MM.1S (cell line): ENCODE results near the gene TMEFF2.

Source experiments
- EZH2 ChIP-seq: fragments of 300-600 bp; sonication (generic); optimal IDR thresholded peaks from 2 replicates; pipeline ENCODE3; 2017; ENCODE audit warnings: low read depth, mild to moderate bottlenecking, antibody characterized with exemption, low read length, mixed read lengths
- EZH2phosphoT487 ChIP-seq: fragments of 300-600 bp; sonication (generic); IDR thresholded peaks from 2 replicates; pipeline ENCODE4 v1.6.1; 2018; ENCODE audit warnings: antibody characterized with exemption, low read length
- TF ChIP-seq, protein P1 (sequence below): fragments of 300-600 bp; sonication (generic); IDR thresholded peaks from 2 replicates; pipeline ENCODE4 v1.5.1; 2016; ENCODE audit warnings: antibody characterized with exemption, low read length, mixed read lengths

DNA sequence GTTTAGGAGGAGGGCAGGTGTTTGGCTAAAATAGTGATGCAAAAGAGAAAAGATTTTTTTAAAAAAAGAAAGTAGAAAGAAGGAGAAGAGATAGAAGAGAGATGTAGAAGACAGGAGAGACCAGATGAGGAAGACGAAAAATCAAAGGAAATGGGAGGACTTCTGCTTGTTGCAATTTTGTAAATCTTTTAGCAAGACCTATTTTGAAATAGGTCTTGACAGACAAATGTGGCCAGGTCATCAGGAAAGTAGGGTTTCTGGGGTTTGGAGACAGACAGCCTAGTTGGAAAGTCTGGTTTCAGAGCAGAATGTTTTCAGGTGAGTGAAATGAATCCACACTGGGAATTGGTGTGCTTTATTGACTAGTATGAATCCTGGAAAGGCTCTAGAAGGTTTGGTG lies 243.4 kb downstream of the TMEFF2 start:
- TF ChIP-seq, protein P1, sequence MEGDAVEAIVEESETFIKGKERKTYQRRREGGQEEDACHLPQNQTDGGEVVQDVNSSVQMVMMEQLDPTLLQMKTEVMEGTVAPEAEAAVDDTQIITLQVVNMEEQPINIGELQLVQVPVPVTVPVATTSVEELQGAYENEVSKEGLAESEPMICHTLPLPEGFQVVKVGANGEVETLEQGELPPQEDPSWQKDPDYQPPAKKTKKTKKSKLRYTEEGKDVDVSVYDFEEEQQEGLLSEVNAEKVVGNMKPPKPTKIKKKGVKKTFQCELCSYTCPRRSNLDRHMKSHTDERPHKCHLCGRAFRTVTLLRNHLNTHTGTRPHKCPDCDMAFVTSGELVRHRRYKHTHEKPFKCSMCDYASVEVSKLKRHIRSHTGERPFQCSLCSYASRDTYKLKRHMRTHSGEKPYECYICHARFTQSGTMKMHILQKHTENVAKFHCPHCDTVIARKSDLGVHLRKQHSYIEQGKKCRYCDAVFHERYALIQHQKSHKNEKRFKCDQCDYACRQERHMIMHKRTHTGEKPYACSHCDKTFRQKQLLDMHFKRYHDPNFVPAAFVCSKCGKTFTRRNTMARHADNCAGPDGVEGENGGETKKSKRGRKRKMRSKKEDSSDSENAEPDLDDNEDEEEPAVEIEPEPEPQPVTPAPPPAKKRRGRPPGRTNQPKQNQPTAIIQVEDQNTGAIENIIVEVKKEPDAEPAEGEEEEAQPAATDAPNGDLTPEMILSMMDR, result no peak
- TF ChIP-seq EZH2 (no peak), EZH2phosphoT487 (no peak)
